HUES64 (cell line): Measurements from ENCODE around the gene CD22. TPM values are rescaled to one million over a fixed set of nuclear protein-coding genes. Genes with fewer than 3 reads are reported as not detected.
"Not testable (repeated sequence)": the region's sequence is repeated elsewhere in the genome, so short reads cannot be mapped to it uniquely, and the experiment has no call there.

Source experiments
- H3K27ac ChIP-seq: 2 replicates; pipeline ENCODE4 v1.7.0; 2013; ENCODE audit warnings: low read depth, low read length, inconsistent platforms
- H3K27me3 ChIP-seq: 2 replicates; pipeline ENCODE4 v1.6.1; 2013; ENCODE audit warnings: mild to moderate bottlenecking, low read length; ENCODE audit not compliant: insufficient read depth
- H3K36me3 ChIP-seq: 2 replicates; pipeline ENCODE4 v1.6.1; 2013; ENCODE audit warnings: mild to moderate bottlenecking, low read length; ENCODE audit not compliant: insufficient read depth
- H3K4me1 ChIP-seq: 2 replicates; pipeline ENCODE4 v1.6.1; 2013; ENCODE audit warnings: mild to moderate bottlenecking, low read length, moderate library complexity; ENCODE audit not compliant: insufficient read depth
- H3K4me3 ChIP-seq: 2 replicates; pipeline ENCODE4 v1.5.1; 2013; ENCODE audit warnings: mild to moderate bottlenecking, low read length, moderate library complexity
- H3K9ac ChIP-seq: 2 replicates; pipeline ENCODE4 v1.6.1; 2013; ENCODE audit warnings: mild to moderate bottlenecking, low read depth, low read length
- H3K9me3 ChIP-seq: 2 replicates; pipeline ENCODE4 v1.6.1; 2013; ENCODE audit warnings: low read depth, low read length; ENCODE audit not compliant: insufficient read depth
- WGBS: fragments of 150-250, 120-280 bp; methylation state at CpG from one replicate; pipeline ENCODE4 v1.1.7; 2013; ENCODE audit warnings: missing lambda C conversion rate; 5-methylcytosine and 5-hydroxymethylcytosine counted together
- polyA plus RNA-seq, 2 experiments: library from polyadenylated mRNA; stranded (reverse); fragments of 50-300 nt; gene quantifications; one replicate each; pipeline ENCODE4 v1.2.3, GENCODE V29; 2013

The CD22 gene
- polyA plus RNA-seq (2013, experiment 1 of 2), result 0.25 TPM
- not detected for polyA plus RNA-seq (2013, experiment 2 of 2)

- H3K27ac ChIP-seq, result no peak within 1 kb of the TSS
- no peak within 1 kb of the TSS for H3K9ac ChIP-seq
- no peak within 1 kb of the TSS for H3K4me3 ChIP-seq
- 0 out of 2 replicates have a peak, but pooled peaks cover 2% of the 10 kb centered on the region for H3K4me1 ChIP-seq
- no peaks in the 10 kb centered on the region for H3K27me3 ChIP-seq
- no peaks in the 10 kb centered on the region for H3K9me3 ChIP-seq
- no peaks in the 10 kb centered on the region for H3K36me3 ChIP-seq
- WGBS, result 74% methylated on average over 12 of the region's 12 CpGs
Observed at GRCh38 chr19:35328851-35329285, at the start of gene CD22. Gene CD22, plus strand, starts transcription at chr19:35329187. Its CDS starts 2,854 bp downstream, at chr19:35332041.

DNA sequence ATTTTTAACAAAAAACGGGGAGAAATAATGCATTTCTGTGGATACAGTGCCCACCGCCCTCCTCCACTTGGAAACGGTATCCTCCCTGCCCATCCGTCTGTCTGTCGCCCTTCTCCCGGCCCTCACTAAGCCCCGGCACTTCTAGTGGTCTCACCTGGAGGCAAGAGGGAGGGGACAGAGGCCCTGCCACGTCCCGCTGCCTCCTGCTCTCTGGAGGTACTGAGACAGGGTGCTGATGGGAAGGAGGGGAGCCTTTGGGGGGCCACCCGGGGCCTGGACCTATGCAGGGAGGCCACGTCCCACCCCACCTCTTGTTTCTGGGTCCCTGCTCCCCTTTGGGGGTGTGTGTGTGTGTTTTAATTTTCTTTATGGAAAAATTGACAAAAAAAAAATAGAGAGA lies 49.6 kb upstream of the CD22 start:
- H3K27me3 ChIP-seq, result no peaks in the 10 kb centered on the region
- WGBS, result 86% methylated on average over 11 of the region's 11 CpGs
- no peaks in the 10 kb centered on the region for H3K4me1 ChIP-seq
- H3K9ac ChIP-seq, result no peak overlapping the region
- peaks cover 44% of the 10 kb centered on the region for H3K36me3 ChIP-seq
- no peak overlapping the region for H3K27ac ChIP-seq
- H3K4me3 ChIP-seq, result no peak overlapping the region
- no peaks in the 10 kb centered on the region for H3K9me3 ChIP-seq

DNA sequence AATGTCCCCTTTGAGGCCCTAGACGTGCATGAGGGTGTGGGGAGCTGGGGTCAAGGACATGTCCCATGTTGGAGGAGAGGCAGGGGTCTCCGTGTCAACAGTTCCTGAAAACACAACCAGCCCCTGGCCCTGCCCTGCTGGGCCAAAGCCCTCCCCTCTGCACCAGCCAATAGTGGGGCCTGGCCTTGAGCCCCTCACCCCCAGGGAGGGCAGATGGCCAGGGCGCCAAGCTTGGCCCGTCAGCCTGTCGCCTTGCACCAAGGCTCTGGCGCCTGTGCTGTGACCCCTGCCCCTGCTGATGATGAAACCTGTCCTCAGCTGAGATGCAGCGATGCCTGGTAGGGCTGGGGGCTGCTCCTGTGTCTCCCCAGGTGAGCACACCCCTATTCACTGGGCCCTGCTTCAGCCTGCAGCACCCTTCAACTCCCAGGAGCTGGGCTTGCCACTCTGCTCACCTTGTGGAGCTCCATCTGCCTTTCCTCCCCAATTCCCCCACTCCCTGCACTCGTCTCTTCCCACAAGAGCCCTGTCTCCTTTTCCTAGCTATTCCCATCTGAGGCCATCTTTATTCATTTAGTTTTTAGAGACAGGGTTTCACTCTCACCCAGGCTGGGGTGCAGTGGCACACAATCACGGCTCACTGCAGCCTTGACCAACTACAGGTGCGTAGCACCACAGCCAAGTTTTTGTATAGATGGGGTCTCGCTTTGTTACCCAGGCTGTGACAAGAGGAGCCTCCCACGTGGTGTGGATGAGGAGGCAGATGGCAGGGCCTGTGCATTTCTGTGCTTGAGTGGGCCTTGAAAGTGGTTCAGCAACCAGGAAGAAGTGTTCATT lies 48.8 kb upstream of the CD22 start:
- peaks cover 7% of the 10 kb centered on the region for H3K4me1 ChIP-seq
- H3K27me3 ChIP-seq, result no peaks in the 10 kb centered on the region
- no peak overlapping the region for H3K27ac ChIP-seq
- 84% methylated on average over 12 of the region's 12 CpGs for WGBS
- no peaks in the 10 kb centered on the region for H3K9me3 ChIP-seq
- H3K36me3 ChIP-seq, result peaks cover 36% of the 10 kb centered on the region
- H3K9ac ChIP-seq, result no peak overlapping the region
- no peak overlapping the region for H3K4me3 ChIP-seq

DNA sequence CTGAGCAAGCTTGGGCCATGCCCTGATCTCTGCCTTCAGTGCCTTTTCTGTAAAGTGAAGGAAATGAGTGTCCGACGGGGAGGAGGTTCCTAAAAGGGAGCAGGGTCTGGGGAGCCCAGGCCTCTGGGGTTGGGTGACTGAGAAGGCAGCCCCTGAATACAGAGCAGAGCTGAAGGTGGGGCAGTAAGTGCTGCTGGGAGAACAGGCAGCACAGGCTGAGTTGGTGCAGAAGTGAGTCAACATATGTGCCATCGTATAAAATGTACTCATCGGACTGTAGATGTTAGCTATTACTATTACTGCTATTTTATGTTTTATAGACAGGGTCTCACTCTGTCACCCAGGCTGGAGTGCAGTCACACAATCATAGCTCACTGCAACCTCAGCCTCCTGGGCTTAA lies 47.7 kb upstream of the CD22 start:
- H3K9ac ChIP-seq, result no peak overlapping the region
- H3K4me3 ChIP-seq, result no peak overlapping the region
- 82% methylated on average over 3 of the region's 4 CpGs for WGBS
- peaks cover 26% of the 10 kb centered on the region for H3K36me3 ChIP-seq
- no peak overlapping the region for H3K27ac ChIP-seq
- no peaks in the 10 kb centered on the region for H3K27me3 ChIP-seq
- no peaks in the 10 kb centered on the region for H3K9me3 ChIP-seq
- peaks cover 9% of the 10 kb centered on the region for H3K4me1 ChIP-seq

GRCh38 chr19:35284153-35285094 lies 44.6 kb upstream of the CD22 start:
- H3K27me3 ChIP-seq, result no peaks in the 10 kb centered on the region
- 72% methylated on average over 17 of the region's 17 CpGs for WGBS

DNA sequence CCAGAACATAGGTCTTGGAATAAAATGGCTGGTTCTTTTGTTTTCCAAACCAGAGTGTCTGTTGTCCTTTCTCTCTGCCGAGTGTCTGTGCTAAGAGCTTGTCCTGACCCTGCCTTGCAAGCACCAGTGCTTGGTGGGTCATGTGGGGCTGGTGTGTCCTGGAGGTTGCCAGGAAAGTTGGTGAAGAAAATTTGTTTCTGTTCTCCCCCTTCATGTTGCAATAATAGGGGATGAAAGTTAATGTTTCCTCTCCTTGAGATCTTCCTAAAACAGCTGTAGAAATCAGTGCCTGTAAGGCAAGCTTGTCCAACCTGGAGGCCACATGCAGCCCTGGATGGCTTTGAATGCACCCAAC lies 43.9 kb upstream of the CD22 start:
- no peak overlapping the region for H3K9ac ChIP-seq
- no peak overlapping the region for H3K27ac ChIP-seq
- WGBS, result 35% methylated on average over 1 of the region's 1 CpG
- H3K9me3 ChIP-seq, result no peaks in the 10 kb centered on the region
- peaks cover 9% of the 10 kb centered on the region for H3K4me1 ChIP-seq
- H3K36me3 ChIP-seq, result no peaks in the 10 kb centered on the region
- H3K27me3 ChIP-seq, result no peaks in the 10 kb centered on the region
- H3K4me3 ChIP-seq, result no peak overlapping the region

More at GRCh38 chr19:35284153-35285094, 44.6 kb upstream of the CD22 start:
- Histone ChIP-seq H3K4me1 (peaks cover 9% of the 10 kb centered on the region), H3K27ac (no peak overlapping the region), H3K4me3 (no peak overlapping the region), H3K9me3 (no peaks in the 10 kb centered on the region), H3K36me3 (no peaks in the 10 kb centered on the region), H3K9ac (no peak overlapping the region)

DNA sequence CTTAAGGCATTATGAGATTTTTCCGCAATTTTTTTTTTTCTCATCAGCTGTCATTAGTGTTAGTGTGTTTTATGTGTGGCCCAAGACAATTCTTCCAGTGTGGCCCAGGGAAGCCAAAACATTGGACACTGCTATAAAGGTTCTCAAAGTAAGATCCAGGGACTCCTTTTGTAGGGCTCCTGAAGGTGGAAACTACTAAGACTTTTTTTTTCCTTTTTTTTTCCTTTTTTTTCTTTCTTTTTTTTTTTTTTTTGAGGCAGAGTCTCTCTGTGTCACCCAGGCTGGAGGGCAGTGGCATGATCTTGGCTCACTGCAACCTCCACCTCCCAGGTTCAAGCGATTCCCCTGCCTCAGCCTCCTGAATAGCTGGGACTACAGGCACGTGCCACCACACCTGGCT lies 43.5 kb upstream of the CD22 start:
- 89% methylated on average over 3 of the region's 3 CpGs for WGBS
- not testable (repeated sequence) for H3K27ac ChIP-seq, H3K9ac ChIP-seq

GRCh38 chr19:35286101-35286500 lies 42.9 kb upstream of the CD22 start:
- WGBS, result 92% methylated on average over 5 of the region's 5 CpGs
- H3K9ac ChIP-seq, H3K36me3 ChIP-seq, H3K27me3 ChIP-seq, H3K27ac ChIP-seq, H3K4me3 ChIP-seq, H3K9me3 ChIP-seq, H3K4me1 ChIP-seq: not testable (repeated sequence)

More for the DNA sequence above, 43.5 kb upstream of the CD22 start:
- H3K27me3 ChIP-seq, H3K4me1 ChIP-seq, H3K36me3 ChIP-seq, H3K4me3 ChIP-seq, H3K9me3 ChIP-seq: not testable (repeated sequence)

GRCh38 chr19:35287713-35288112 lies 41.3 kb upstream of the CD22 start:
- no peak overlapping the region for H3K4me3 ChIP-seq
- H3K27me3 ChIP-seq, result no peaks in the 10 kb centered on the region
- H3K36me3 ChIP-seq, result no peaks in the 10 kb centered on the region
- H3K9ac ChIP-seq, result no peak overlapping the region
- 95% methylated on average over 10 of the region's 10 CpGs for WGBS
- H3K4me1 ChIP-seq, result peaks cover 9% of the 10 kb centered on the region
- H3K27ac ChIP-seq, result no peak overlapping the region
- H3K9me3 ChIP-seq, result no peaks in the 10 kb centered on the region

- Histone ChIP-seq H3K4me1 (peaks cover 9% of the 10 kb centered on the region), H3K27me3 (no peaks in the 10 kb centered on the region), H3K4me3 (no peak overlapping the region), H3K27ac (no peak overlapping the region), H3K36me3 (no peaks in the 10 kb centered on the region), H3K9me3 (no peaks in the 10 kb centered on the region), H3K9ac (no peak overlapping the region)
- WGBS, result 83% methylated on average over 2 of the region's 2 CpGs
Observed at GRCh38 chr19:35288331-35288730, 40.7 kb upstream of the CD22 start.

GRCh38 chr19:35288906-35289305 lies 40.1 kb upstream of the CD22 start:
- H3K4me3 ChIP-seq, result no peak overlapping the region
- no peak overlapping the region for H3K27ac ChIP-seq
- H3K9ac ChIP-seq, result no peak overlapping the region
- H3K9me3 ChIP-seq, result no peaks in the 10 kb centered on the region
- H3K4me1 ChIP-seq, result peaks cover 12% of the 10 kb centered on the region
- no peaks in the 10 kb centered on the region for H3K27me3 ChIP-seq
- WGBS, result 88% methylated on average over 5 of the region's 5 CpGs
- no peaks in the 10 kb centered on the region for H3K36me3 ChIP-seq
